GM18505 (cell line): Measurements from ENCODE around the gene KMT2B.
A peak's percentile ranks its signal among the peaks of the same experiment; 100 is the strongest.

Experiments
- ATAC-seq: cut with Tn5 transposase; IDR thresholded peaks from one replicate; pipeline ENCODE4 v1.9.1; 2021; ENCODE audit not compliant: unreplicated experiment
- POLR2A ChIP-seq: IDR thresholded peaks from 4 replicates; pipeline ENCODE4 v1.6.1; 2011; ENCODE audit warnings: borderline replicate concordance; ENCODE audit not compliant: insufficient read depth, insufficient read length; ENCODE audit errors: extremely low read depth

KMT2B gene

DNA sequence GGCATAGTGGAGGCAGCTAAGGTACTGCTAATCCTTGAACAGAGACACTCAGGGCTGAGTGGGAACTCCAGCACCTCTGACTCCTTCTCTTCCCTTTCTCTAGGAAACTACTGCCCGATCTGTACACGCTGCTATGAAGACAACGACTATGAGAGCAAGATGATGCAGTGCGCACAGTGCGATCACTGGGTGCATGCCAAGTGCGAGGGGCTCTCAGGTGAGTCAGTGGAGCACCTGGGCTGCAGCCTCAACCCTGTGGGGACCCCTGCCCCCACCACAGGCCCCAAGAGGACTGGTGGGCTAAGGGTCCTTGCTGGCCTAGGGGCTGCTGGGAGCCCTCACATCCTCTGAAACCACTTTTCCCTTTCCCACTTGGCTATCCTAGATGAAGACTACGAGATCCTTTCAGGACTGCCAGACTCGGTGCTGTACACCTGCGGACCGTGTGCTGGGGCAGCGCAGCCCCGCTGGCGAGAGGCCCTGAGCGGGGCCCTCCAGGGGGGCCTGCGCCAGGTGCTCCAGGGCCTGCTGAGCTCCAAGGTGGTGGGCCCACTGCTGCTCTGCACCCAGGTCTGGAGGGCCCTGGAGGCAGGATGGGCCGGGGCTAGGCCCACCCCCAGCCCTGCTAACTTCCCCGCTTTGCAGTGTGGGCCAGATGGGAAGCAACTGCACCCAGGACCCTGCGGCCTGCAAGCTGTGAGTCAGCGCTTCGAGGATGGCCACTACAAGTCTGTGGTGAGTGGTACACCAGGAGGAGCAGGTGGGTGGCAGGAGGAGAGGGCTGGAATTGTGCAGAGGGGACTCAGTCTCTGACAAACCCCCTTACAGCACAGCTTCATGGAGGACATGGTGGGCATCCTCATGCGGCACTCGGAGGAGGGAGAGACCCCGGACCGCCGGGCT, 9.5 kb downstream of the KMT2B start:
- no peak for TF ChIP-seq POLR2A
- no peak for ATAC-seq

DNA sequence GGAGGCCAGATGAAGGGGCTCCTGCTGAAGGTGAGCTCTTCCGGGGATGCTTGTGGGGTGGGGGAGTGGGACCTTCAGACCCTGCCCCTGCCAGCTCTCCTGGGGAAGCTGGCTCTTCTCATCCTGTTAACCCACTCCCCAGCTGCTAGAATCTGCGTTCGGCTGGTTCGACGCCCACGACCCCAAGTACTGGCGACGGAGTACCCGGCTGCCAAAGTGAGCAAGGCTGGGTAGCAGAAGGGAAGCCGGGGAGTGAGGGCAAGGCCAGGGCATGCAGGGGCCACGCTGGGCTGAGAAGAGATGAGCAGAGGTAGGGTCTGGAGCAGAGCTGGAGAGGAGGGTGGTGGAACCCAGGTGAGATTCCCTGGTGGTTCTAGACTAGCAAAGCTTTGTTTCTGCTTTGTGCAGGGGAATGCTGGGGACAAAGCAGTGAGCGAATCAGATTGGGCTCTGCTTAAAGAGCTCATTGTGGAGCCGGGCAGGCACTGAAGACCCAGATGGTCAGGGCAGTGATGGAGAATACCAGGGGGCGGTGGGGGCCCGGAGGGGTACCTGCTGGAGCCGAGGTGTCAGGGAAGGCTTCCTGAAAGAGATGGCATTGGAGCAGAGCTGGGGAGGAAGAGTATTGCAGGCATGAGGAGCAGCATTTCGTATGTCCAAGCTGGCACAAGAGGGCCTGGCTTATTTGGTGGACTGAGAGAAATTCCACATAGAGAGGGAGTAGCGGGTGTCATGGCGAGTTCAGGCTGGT, 10.3 kb downstream of the KMT2B start:
- ATAC-seq = no peak
- TF ChIP-seq POLR2A = no peak

DNA sequence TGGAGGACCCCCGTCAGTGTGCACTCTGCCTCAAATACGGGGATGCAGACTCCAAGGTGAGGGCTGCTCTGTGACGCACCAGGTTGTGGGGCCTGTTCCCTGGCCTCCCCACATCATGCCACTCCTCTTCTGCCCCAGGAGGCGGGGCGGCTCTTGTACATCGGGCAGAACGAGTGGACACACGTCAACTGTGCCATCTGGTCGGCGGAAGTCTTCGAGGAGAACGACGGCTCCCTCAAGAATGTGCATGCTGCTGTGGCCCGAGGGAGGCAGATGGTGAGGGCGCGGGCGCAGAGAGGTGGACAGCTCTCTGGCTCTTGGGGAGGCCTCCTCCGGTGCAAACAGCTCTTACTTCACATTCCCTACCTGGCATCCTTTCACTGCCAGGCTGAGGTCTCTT, 11.2 kb downstream of the KMT2B start:
- no peak for TF ChIP-seq POLR2A
- no peak for ATAC-seq

DNA sequence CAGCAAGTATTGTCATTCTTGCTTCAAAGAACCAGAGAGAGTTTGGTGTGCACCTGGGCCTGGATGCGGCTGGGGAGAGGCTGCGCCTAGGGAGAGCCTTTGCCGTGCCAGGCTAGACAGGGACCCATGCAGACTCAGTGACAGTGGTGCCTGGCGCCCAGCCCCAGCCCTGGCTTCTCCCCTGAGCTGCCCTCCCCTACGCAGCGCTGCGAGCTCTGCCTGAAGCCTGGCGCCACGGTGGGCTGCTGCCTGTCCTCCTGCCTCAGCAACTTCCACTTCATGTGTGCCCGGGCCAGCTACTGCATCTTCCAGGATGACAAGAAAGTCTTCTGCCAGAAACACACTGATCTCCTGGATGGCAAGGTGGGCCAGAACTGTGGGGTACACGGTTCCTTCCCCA, 12.0 kb downstream of the KMT2B start:
- no peak for TF ChIP-seq POLR2A
- ATAC-seq = no peak

DNA sequence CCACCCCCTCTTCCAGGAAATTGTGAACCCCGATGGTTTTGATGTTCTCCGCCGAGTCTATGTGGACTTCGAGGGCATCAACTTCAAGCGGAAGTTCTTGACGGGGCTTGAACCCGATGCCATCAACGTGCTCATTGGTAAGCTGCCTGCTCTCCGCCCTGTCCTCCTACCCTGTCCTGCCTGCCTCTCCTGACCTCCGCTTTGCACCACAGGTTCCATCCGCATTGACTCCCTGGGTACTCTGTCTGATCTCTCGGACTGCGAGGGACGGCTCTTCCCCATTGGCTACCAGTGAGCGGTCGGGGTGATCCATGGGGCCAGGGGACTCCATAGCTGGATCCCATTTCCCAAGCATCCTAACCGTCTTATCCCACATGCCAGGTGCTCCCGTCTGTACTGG, 12.5 kb downstream of the KMT2B start:
- TF ChIP-seq POLR2A = no peak
- no peak for ATAC-seq

DNA sequence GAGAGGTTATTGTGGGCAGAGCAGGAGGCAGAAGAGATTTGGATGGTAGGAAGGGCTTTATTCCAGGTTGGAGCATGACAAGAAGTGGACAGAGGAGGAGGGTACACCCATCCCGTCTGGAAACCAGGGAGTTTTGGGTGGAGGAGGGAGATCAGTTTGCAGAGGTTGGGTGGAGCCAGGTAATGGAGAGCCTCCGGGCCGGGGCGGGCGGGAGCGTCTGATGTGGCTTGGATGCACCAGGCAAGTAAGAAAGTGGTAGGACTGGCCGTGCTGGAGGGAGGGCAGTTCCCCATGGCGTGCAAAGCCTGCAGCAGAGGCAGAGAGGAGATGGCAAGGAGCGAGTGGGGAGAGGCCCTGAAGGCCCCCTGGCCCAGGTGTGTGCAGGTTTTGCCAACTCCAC, 13.6 kb downstream of the KMT2B start:
- TF ChIP-seq POLR2A = no peak
- ATAC-seq = no peak

DNA sequence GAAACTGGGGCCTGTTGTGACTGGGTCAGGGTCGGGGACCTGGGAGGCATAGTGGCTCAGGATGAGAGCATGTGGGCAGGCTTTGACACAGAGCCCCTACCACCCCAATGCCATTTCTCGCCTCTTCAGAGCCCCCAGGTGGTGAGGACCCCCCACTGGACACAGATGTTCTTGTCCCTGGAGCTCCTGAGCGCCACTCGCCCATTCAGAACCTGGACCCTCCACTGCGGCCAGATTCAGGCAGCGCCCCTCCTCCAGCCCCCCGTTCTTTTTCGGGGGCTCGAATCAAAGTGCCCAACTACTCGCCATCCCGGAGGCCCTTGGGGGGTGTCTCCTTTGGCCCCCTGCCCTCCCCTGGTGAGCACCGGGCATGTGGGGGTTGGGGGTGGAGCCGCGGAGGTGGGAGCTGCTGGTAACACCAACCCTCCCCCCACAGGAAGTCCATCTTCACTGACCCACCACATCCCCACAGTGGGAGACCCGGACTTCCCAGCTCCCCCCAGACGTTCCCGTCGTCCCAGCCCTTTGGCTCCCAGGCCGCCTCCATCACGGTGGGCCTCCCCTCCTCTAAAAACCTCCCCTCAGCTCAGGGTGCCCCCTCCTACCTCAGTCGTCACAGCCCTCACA, 14.1 kb downstream of the KMT2B start:
- no peak for ATAC-seq
- no peak for TF ChIP-seq POLR2A

DNA sequence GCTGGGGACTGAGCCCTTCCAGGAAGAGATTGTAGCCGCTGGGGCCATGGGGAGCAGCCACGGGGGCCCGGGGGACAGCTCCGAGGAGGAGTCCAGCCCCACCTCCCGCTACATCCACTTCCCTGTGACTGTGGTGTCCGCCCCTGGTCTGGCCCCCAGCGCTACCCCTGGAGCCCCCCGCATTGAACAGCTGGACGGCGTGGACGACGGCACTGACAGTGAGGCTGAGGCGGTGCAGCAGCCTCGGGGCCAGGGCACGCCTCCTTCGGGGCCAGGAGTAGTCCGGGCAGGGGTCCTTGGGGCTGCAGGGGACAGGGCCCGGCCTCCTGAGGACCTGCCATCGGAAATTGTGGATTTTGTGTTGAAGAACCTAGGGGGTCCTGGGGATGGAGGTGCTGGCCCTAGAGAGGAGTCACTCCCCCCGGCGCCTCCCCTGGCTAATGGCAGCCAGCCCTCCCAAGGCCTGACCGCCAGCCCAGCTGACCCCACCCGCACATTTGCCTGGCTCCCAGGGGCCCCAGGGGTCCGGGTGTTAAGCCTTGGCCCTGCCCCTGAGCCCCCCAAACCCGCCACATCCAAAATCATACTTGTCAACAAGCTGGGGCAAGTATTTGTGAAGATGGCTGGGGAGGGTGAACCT, 14.9 kb downstream of the KMT2B start:
- TF ChIP-seq POLR2A = no peak
- ATAC-seq = no peak

DNA sequence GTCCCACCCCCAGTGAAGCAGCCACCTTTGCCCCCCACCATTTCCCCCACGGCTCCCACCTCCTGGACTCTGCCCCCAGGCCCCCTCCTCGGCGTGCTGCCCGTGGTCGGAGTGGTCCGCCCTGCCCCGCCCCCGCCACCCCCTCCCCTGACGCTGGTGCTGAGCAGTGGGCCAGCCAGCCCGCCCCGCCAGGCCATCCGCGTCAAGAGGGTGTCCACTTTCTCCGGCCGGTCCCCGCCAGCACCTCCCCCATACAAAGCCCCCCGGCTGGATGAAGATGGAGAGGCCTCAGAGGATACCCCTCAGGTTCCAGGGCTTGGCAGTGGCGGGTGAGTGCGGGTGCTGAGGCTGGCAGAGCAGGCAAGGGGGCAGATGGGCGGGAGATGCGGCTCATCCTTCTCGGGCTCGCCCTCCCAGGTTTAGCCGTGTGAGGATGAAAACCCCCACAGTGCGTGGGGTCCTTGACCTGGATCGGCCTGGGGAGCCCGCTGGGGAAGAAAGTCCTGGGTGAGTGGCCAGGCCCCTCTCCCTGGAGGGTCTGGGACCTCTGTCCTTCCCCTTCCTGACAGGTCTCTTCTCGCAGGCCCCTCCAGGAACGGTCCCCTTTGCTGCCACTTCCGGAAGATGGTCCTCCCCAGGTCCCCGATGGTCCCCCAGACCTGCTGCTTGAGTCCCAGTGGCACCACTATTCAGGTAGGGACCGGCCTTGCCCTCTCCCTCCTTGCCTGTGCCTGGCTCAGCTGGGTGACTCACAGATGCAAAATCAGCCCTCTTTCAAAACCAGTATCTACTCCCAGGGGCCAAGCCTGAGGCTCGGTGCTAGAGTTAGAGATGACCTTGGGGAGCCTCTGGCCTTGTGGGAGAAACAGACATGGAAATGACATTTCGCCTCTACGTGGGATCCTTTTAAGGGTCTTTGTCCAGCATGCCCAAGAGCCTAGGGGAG, 15.7 kb downstream of the KMT2B start:
- TF ChIP-seq POLR2A = no peak

DNA sequence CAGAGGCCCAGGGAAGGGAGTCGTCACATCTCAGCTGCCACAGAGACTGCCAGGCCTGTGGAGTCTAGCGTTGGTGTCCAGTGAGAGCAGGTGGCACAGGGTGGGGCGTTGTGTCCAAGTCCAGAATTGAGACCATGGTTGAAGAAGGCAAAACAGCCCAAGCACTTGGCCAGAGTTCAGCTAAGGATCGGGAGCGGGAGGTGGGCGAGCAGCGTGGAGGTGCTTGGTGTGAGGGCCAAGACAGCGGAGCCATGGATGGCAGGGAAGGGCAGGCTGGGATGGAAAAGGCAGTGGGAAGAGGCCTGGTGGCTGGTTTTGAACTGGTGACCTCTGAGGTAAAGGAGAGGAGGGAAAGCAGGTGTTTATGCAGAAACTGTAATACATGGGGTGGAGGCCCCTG, 16.5 kb downstream of the KMT2B start:
- ATAC-seq = no peak
- TF ChIP-seq POLR2A = no peak

More for the DNA sequence above, 15.7 kb downstream of the KMT2B start:
- no peak for ATAC-seq

DNA sequence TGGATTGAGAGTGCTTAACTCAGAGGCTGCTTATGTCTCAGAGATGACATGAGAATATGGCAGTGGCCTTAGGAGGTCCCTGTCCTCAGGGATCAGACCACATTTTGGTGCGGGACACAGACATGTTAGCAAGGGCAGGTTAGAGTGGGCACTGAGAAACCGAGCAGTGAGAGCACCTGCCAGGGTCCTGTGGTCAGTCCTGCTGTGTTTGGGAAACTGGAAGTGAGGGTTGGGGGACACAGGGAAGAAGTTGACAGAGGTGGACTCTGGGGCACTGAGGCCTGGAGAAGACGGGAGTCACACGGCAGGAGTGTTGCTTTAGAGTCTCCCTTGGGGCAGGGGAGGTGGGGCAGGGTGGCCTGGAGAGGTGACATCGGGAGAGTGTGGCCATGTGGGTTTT, 17.1 kb downstream of the KMT2B start:
- no peak for ATAC-seq
- no peak for TF ChIP-seq POLR2A

DNA sequence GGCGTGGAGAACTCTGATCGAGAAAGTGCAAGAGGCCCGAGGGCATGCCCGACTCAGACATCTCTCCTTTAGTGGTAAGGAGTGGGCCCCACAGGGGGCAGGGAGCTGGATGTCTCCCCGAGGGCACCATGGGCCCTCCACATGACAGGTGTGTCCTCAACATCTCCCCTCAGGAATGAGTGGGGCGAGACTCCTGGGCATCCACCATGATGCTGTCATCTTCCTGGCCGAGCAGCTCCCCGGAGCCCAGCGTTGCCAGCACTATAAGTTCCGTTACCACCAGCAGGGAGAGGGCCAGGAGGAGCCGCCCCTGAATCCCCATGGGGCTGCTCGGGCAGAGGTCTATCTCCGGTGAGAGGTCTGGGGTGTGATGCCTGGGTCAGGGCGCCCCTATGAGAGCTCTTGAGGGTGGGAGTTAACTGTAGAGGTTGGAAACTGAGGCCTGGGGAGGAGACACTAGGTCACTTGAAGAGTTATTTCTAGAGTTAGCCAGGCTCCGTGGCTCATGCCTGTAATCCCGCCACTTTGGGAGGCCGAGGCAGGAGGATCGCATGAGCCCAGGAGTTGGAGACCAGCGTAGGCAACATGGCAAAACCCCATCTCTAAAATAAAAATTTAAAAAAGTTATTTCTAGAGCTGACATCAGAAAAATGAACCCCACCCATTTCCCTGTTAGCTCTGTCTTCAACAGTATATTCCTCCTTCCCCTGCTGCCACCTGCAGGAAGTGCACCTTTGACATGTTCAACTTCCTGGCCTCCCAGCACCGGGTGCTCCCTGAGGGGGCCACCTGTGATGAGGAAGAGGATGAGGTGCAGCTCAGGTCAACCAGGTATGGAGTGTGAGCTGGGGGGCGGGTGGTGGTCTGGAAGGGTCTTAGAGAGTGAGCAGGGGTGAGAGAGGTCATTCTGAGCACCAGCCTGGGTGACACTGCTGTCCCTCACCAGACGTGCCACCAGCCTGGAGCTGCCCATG, 19.4 kb downstream of the KMT2B start:
- TF ChIP-seq POLR2A = peak; percentile 12
- no peak for ATAC-seq
